Measurements from ENCODE around the gene WDR45B.

The WDR45B gene

DNA sequence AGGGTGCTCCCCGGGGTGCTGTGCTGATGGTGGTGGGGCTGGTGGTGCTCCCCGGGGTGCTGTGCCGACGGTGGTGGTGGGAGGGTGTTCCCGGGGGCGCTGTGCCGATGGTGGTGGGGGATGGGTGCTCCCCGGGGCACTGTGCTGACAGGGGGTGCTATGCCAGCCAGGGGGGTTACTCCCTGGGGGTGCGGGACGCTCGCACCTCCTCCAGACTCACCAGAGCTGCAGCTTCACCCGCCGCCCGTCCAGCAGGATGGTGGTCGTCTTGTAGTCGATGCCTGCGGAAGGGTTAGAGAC is 16.0 kb upstream of the WDR45B start:
- TF ChIP-seq, protein P1, sequence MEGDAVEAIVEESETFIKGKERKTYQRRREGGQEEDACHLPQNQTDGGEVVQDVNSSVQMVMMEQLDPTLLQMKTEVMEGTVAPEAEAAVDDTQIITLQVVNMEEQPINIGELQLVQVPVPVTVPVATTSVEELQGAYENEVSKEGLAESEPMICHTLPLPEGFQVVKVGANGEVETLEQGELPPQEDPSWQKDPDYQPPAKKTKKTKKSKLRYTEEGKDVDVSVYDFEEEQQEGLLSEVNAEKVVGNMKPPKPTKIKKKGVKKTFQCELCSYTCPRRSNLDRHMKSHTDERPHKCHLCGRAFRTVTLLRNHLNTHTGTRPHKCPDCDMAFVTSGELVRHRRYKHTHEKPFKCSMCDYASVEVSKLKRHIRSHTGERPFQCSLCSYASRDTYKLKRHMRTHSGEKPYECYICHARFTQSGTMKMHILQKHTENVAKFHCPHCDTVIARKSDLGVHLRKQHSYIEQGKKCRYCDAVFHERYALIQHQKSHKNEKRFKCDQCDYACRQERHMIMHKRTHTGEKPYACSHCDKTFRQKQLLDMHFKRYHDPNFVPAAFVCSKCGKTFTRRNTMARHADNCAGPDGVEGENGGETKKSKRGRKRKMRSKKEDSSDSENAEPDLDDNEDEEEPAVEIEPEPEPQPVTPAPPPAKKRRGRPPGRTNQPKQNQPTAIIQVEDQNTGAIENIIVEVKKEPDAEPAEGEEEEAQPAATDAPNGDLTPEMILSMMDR (conservative IDR thresholded peaks at IDR 0.05; ENCODE audit: control insufficient read depth, insufficient read depth, low read depth, low read length): no peak

DNA sequence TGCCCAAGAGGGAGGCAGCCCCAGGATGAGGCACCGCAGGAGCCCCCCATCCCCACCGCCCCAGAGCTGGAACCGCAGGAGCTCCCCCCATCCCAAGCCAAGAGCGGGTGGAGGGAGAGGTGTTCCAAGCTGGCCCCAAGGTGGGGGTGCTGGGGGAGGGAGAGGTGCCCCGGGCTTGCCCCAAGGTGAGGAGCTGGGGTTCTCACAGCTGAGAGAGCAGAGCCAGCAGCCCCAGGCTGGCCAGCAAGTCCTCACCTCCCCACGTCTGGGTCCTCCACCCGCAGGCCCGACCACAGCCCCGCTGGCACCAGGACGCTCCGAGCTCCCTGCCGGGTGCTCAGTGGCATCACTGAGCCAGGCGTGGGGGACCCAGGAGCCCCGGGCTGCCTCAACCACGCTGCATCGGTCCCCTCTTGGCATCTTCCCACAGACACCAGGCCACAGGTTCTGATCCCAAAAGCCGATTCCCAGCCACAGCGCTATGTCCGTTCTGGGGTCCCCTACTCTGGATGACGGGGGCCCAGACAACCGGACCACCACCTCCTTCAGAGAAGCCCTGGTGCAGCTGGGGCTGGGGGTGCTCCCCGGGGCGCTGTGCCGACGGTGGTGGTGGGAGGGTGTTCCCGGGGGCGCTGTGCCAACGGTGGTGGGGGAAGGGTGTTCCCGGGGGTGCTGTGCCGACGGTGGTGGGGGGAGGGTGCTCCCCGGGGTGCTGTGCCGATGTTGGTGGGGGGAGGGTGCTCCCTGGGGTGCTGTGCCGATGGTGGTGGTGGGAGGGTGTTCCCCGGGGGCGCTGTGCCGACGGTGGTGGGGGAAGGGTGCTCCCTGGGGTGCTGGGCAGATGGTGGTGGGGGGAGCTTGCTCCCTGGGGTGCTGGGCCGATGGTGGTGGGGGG is 15.4 kb upstream of the WDR45B start:
- TF ChIP-seq, protein P1 (conservative IDR thresholded peaks at IDR 0.05; ENCODE audit: control insufficient read depth, insufficient read depth, low read depth, low read length): no peak
- DNase-seq (ENCODE audit: low read depth): no peak
- no peak overlapping the region for H3K4me3 ChIP-seq (ENCODE audit: control insufficient read depth, low read depth, low read length)

More for the DNA sequence above, 16.0 kb upstream of the WDR45B start:
- H3K4me3 ChIP-seq (ENCODE audit: control insufficient read depth, low read depth, low read length): no peak overlapping the region
- DNase-seq (ENCODE audit: low read depth): no peak

DNA sequence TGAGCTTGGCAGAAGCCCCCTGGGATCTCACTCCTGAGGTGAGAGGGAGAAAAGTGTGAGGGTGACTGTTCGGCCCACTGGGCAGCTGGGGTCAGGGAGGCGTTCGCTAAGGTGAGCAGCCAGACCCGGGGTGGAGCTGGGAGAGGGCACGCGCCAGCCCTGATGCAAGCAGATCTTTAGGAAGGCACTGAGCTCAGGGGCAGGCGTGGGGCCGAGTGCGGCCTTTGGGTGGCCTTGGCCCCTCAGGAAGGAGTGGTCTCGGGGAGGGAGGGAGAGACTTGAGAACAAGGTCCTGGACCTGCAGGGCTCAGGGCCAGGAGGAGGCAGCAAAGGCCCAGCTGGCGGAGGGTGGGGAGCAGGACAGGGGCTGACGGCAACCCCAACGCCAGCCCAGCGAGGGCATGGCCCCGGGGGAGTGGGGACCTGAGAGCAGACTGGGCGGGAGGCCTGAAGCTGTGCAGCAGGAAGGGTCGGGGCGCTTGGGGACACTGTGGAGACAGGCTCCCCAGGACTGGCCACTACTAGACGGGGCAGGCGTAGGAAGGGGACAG is 14.5 kb upstream of the WDR45B start:
- no peak overlapping the region for H3K4me3 ChIP-seq (ENCODE audit: control insufficient read depth, low read depth, low read length)

DNA sequence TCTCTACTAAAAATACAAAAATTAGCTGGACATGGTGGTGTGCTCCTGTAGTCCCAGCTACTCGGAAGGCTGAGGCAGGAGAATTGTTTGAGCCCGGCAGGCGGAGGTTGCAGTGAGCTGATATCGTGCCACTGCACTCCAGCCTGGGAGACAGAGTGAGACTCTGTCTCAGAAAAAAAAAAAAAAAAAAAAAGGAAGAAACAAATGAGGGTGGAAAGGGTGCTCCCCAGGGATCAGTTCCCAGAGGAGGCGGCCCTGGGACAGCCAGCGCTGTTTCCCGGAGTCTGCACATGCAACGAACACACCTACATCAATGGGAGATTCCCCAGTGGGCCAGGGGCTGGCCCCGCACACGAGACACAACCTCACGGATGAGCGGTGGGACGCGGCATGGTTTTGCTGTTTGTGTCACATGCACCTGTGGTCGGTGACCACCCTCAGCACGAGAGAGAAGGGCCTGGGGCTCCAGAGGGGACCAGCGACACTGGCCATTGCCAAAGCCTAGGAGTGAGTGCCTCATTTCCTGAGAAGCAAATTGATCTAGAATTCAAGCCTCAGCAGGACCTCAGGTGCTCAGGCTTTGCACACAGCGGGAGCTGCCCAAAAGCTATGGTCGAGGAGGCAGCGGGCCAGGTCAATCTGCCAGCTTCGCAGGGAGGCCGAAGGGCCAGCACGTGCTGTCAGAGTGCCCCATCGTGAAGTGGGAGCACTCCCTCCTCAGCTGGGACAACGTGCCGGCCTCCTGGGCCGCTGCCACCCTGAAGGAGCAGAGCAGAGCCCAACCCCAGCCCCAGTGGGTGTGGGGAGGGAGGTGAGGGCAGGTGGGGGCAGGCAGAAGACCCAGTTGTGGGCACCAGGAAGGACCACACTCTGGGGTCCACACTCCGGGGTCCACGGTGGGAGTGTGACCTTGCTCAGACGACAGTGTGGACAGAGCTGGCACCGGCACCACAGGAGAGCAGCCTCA is 13.8 kb upstream of the WDR45B start:
- TF ChIP-seq, protein P1 (conservative IDR thresholded peaks at IDR 0.05; ENCODE audit: control insufficient read depth, insufficient read depth, low read depth, low read length): no peak
- H3K4me3 ChIP-seq (ENCODE audit: control insufficient read depth, low read depth, low read length): no peak overlapping the region
- DNase-seq (ENCODE audit: low read depth): no peak

More for the DNA sequence above, 14.5 kb upstream of the WDR45B start:
- TF ChIP-seq, protein P1 (conservative IDR thresholded peaks at IDR 0.05; ENCODE audit: control insufficient read depth, insufficient read depth, low read depth, low read length): no peak
- DNase-seq (ENCODE audit: low read depth): no peak

DNA sequence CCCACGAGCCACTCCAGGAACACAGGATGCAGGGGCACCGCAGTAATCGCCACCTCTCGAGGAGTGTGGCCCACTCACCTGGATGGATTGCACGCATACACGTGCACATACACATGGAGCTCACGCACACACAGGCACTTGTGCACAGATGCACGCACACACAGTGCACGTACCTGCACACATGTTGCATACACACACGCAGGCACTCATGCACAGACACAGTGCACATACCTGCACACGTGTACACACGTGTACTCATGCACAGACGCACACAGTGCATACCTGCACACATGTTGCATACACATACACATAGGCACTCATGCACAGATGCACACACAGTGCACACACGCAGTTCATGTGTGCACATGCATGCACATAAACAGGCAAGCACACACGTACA is 11.6 kb upstream of the WDR45B start:
- H3K4me3 ChIP-seq (ENCODE audit: control insufficient read depth, low read depth, low read length): no peak overlapping the region
- TF ChIP-seq, protein P1 (conservative IDR thresholded peaks at IDR 0.05; ENCODE audit: control insufficient read depth, insufficient read depth, low read depth, low read length): no peak
- no peak for DNase-seq (ENCODE audit: low read depth)

DNA sequence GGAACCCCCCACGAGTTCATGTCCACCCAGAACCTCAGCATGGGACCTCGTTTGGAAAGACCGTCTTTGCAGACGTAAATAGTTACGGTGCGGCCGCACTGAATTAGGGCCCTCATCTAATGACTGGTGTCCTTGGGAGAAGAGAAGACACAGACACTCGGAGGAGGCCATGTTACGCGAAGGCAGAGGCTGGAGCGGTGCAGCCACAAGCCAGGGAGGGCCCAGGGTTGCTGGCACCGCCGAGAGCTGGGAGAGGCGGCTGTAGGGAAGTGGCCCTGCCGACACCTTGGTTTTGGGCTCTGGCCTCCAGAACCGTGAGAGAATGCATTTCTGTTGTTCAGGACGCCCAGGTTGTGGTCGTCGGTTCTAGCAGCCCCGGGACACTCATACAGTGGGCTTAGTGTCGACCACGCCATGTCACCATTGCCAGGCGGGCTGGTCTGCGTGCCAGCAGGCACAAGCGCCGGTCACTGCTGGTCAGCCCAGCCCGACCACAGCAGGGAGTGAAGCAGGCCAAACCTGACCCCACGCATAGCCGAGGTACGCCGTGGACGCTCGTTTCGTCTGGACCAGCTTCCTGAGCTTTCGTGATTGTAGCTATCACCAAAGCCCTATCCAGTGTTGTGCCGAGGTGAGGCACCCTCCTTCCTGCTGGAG is 10.7 kb upstream of the WDR45B start:
- no peak overlapping the region for H3K4me3 ChIP-seq (ENCODE audit: control insufficient read depth, low read depth, low read length)
- TF ChIP-seq, protein P1 (conservative IDR thresholded peaks at IDR 0.05; ENCODE audit: control insufficient read depth, insufficient read depth, low read depth, low read length): no peak

More for the DNA sequence above, 10.7 kb upstream of the WDR45B start:
- DNase-seq (ENCODE audit: low read depth): no peak

All from fibroblast of mammary gland (primary cell).